HepG2 (cell line): ENCODE results near the gene KCNJ6. TPM values are rescaled to one million over a fixed set of nuclear protein-coding genes. Genes with fewer than 3 reads are reported as not detected.

Experiments used
- ATAC-seq: fragments of 200-7000 bp; cut with Tn5 transposase; 3 replicates; pipeline ENCODE4 v1.9.1; 2020; ENCODE audit warnings: mild to moderate bottlenecking, moderate library complexity
- BruUV-seq: library from RNA; stranded (reverse); fragments of 400-500 nt; replicated peaks from 2 replicates; lab custom pipeline; 2021; lab: Mats Ljungman, UMichigan
- CTCF ChIA-PET: fragments of 300-600 bp; formaldehyde crosslinking; extraction: SDS; loops from one replicate; lab custom pipeline; 2021; ENCODE audit warnings: low total read pairs, inconsistent platforms, low intra/inter-chr PET ratio; lab: Yijun Ruan, JAX
- POLR2A ChIA-PET: fragments of 350-600 bp; sonication (Branson Sonifier 250); formaldehyde crosslinking; loops from one replicate; lab custom pipeline; 2020; ENCODE audit warnings: antibody characterized with exemption, inconsistent platforms; lab: Yijun Ruan, JAX
- DNase-seq: peaks from one replicate; pipeline ENCODE4 v3.0.0-alpha.2; 2015; ENCODE audit warnings: low spot score
- FAIRE-seq: peaks from 3 replicates; lab custom pipeline; 2011; peaks lifted over from hg19 to GRCh38; lab: Jason Lieb, UNC
- H2AFZ ChIP-seq: one replicate; pipeline ENCODE4 v1.6.1; 2011; ENCODE audit warnings: low read length, inconsistent platforms
- H3K27ac ChIP-seq: fragments of 300-600 bp; 3 replicates; pipeline ENCODE4 v1.8.0; 2011; ENCODE audit warnings: mixed run types, mild to moderate bottlenecking, mixed read lengths, low read length, inconsistent platforms; ENCODE audit not compliant: insufficient read depth; ENCODE audit errors: extremely low read length
- H3K27me3 ChIP-seq, 2 experiments: fragments of 200-600 bp in 1 of 2; 2 replicates in 1 of 2; 3 replicates in 1 of 2; pipeline versions ENCODE4 v1.6.0 to v1.8.0; 2011; ENCODE audit warnings: low read length in 2 of 2, mild to moderate bottlenecking in 2 of 2, moderate library complexity in 2 of 2, inconsistent platforms in 1 of 2; ENCODE audit not compliant: insufficient read depth in 2 of 2, control insufficient read depth in 1 of 2
- H3K36me3 ChIP-seq, 2 experiments: fragments of 200-600 bp in 1 of 2; replicated peaks in 1 of 2; 2 replicates in 1 of 2; 3 replicates in 1 of 2; pipeline versions ENCODE4 v1.5.1 to v1.8.0; 2011; ENCODE audit warnings: low read length in 2 of 2, inconsistent platforms in 1 of 2; ENCODE audit not compliant: insufficient read depth in 2 of 2, control insufficient read depth in 1 of 2
- H3K4me1 ChIP-seq: 2 replicates; pipeline ENCODE4 v1.5.1; 2012; ENCODE audit warnings: low read length, inconsistent platforms; ENCODE audit not compliant: insufficient read depth
- H3K4me2 ChIP-seq: 2 replicates; pipeline ENCODE4 v1.6.0; 2011; ENCODE audit warnings: low read depth, low read length, inconsistent platforms
- H3K4me3 ChIP-seq, 3 experiments: fragments of 200-600 bp in 1 of 3; sonication (generic), shearing (Covaris generic) in 1 of 3; replicated peaks in 1 of 3; 2 replicates each; pipeline ENCODE4 v1.5.1; 2011 to 2016; ENCODE audit warnings: low read length in 3 of 3, inconsistent platforms in 2 of 3, low read depth in 2 of 3, mild to moderate bottlenecking in 2 of 3, control low read depth in 1 of 3, mixed read lengths in 1 of 3; ENCODE audit not compliant: insufficient read depth in 1 of 3
- H3K79me2 ChIP-seq: one replicate; pipeline ENCODE4 v1.6.1; 2011; ENCODE audit warnings: low read length, inconsistent platforms; ENCODE audit not compliant: insufficient read depth
- H3K9ac ChIP-seq: 2 replicates; pipeline ENCODE4 v1.6.0; 2011; ENCODE audit warnings: mild to moderate bottlenecking, low read depth, low read length, inconsistent platforms; ENCODE audit not compliant: insufficient read depth
- H3K9me3 ChIP-seq: 2 replicates; pipeline ENCODE4 v1.5.1; 2012; ENCODE audit warnings: mild to moderate bottlenecking, low read length
- H4K20me1 ChIP-seq: 2 replicates; pipeline ENCODE4 v1.6.0; 2011; ENCODE audit warnings: inconsistent platforms, mild to moderate bottlenecking, low read length, moderate library complexity; ENCODE audit not compliant: insufficient read depth
- BCL6 ChIP-seq: IDR thresholded peaks from 2 replicates; pipeline ENCODE4 v1.6.1; 2016; ENCODE audit warnings: missing genetic modification reagents, missing compliant biosample characterization
- CBX1 ChIP-seq: IDR thresholded peaks from one replicate; pipeline ENCODE4 v1.6.1; 2016; ENCODE audit warnings: antibody characterized with exemption, low read depth
- FOSL2 ChIP-seq: sonication (generic); formaldehyde crosslinking; IDR thresholded peaks from 2 replicates; pipeline ENCODE4 v1.4.0; 2020; ENCODE audit warnings: missing genetic modification reagents
- HHEX ChIP-seq: IDR thresholded peaks from 2 replicates; pipeline ENCODE4 v1.6.1; 2016; ENCODE audit warnings: control low read depth
- RNF2 ChIP-seq: fragments of 450-650 bp; conservative IDR thresholded peaks from 2 replicates; pipeline ENCODE4 v1.6.1; 2016; ENCODE audit warnings: low read depth
- TFAP4 ChIP-seq: sonication (generic); IDR thresholded peaks from 2 replicates; pipeline ENCODE4 v1.6.1; 2016; ENCODE audit warnings: low read depth, borderline replicate concordance
- ZNF546 ChIP-seq: sonication (generic); formaldehyde crosslinking; conservative IDR thresholded peaks from 2 replicates; pipeline ENCODE4 v1.8.1; 2023; ENCODE audit warnings: mild to moderate bottlenecking, missing genetic modification reagents
- WGBS: methylation state at CpG from one replicate; pipeline ENCODE4 v1.1.6; 2017; ENCODE audit warnings: low lambda C conversion rate; 5-methylcytosine and 5-hydroxymethylcytosine counted together
- in situ Hi-C: cut with HindIII; loops from 2 replicates; pipeline ENCODE4 v1.10.0; 2017; ENCODE audit warnings: low pct_unique_long_range_greater_than_20kb; ENCODE audit not compliant: extremely low pct_ligation_motif_present
- intact Hi-C: fragments of 100-400 bp; cut with micrococcal nuclease; formaldehyde crosslinking; loops from one replicate; pipeline ENCODE4 v1.10.0; 2022; ENCODE audit not compliant: unreplicated experiment
- polyA plus RNA-seq, 8 experiments: library from polyadenylated mRNA; depleted of rRNA in 3 of 8; stranded (reverse) in 7 of 8; unstranded in 1 of 8; fragments of >200 nt; fragmentation: Illumina TruSeq in 4 of 8; extraction: Trizol in 4 of 8; gene quantifications; 2 replicates each; pipeline versions ENCODE4 v1.2.1 to v1.2.3, GENCODE V29; 2011 to 2016; ENCODE audit warnings: low read depth in 4 of 8, missing spikeins in 1 of 8, mixed read lengths in 1 of 8; ENCODE audit not compliant: insufficient read depth in 1 of 8
- total RNA-seq, 5 experiments: library from RNA; depleted of rRNA; stranded (reverse); fragments of >200 nt; fragmentation: Illumina TruSeq; extraction: Trizol; gene quantifications; 2 replicates each; pipeline ENCODE4 v1.2.3, GENCODE V29; 2016; ENCODE audit warnings: low read depth in 1 of 5
- TF ChIP-seq, protein P1 (sequence below): sonication (generic); formaldehyde crosslinking; IDR thresholded peaks from 2 replicates; pipeline ENCODE4 v1.5.0; 2020; ENCODE audit warnings: mild to moderate bottlenecking, missing genetic modification reagents, borderline replicate concordance
- TF ChIP-seq, protein P2 (sequence below): fragments of 450-650 bp; IDR thresholded peaks from 2 replicates; pipeline ENCODE4 v1.6.1; 2017; ENCODE audit warnings: mild to moderate bottlenecking

KCNJ6 gene
- total and polyA plus RNA-seq, 2 of the 13 experiments (the other 11 are each of a cell fraction or from before 2014, with no cell fraction given) = not detected

DNA sequence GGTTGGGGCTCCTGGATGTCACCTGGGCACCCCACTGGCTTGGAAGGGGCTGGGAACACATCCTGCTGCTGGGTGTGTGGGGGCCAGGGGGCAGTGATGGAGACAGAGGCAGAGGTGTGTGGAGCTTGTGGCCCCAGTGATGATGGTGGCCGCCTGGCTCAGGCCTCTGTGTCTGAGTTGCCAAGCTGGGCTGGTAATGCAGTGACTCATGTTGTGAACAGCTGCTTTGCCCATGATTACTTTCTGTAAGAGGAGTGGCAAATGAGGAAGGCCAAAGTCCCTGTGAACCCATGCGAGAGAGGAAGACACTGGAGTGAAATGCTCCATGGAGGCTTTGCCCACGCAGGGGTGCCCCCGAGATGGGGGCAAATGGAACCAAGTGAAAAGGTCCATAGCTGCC lies 86.8 kb downstream of the KCNJ6 start:
- Histone ChIP-seq H3K4me2 (0 out of 2 replicates have a peak overlapping the region, but pooled peaks have one; percentile 27), H3K9ac (no peak overlapping the region)
- BruUV-seq = no TSS peak
- ATAC-seq (peak; percentile 79), DNase-seq (peak; percentile 23)
- no peak for TF ChIP-seq BCL6 (CRISPR knock-in tag)
- TF ChIP-seq TFAP4 = peak; percentile 43; the same call in 1 of the 2 replicates
- no peak for TF ChIP-seq HHEX (CRISPR knock-in tag)
- TF ChIP-seq CBX1 = no peak
- TF ChIP-seq FOSL2 (CRISPR knock-in tag) = peak; percentile 61
- TF ChIP-seq, all 625 proteins: peak for 2
- Histone ChIP-seq H3K4me3 (no peak overlapping the region), H3K9me3 (no peaks in the 10 kb centered on the region), H3K36me3 (no peaks in the 10 kb centered on the region), H3K27ac (no peak overlapping the region), H3K79me2 (no peaks in the 10 kb centered on the region), H4K20me1 (no peaks in the 10 kb centered on the region), H2AFZ (no peak overlapping the region), H3K27me3 (no peaks in the 10 kb centered on the region; a peak in 1 of 5 replicates), H3K4me1 (peaks cover 20% of the 10 kb centered on the region)
- in situ Hi-C loops (no loop called here), intact Hi-C loops (no loop called here)
- WGBS = 0% methylated on average over 4 of the region's 4 CpGs
- no peak for FAIRE-seq
- CTCF ChIA-PET = no interaction called here
- POLR2A ChIA-PET = no interaction called here

DNA sequence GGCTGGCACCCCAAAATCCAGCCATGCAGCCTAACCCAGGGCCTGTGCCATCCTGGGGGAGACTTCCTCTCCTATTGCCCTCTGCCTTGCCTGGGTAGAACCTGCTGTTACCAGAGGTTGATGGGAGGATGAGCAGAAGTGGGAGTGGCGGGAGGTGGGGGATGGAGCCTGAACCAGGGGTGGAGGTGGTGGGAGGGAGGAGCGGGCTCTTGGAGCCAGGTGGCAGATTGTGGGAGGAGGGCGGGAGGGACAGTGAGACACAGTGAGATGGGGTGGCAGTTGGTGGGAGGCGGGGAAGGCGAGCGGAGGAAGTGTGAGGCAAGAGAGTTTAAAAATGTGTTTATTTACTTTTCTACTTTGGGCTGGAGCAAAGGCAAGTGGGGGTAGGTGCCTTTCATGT lies 87.3 kb downstream of the KCNJ6 start:
- ChIA-PET CTCF (no interaction called here), POLR2A (no interaction called here)
- in situ Hi-C loops (no loop called here), intact Hi-C loops (no loop called here)
- ATAC-seq = peak; percentile 35; the same call in 2 of the 3 replicates
- no peaks in the 10 kb centered on the region for H3K36me3 ChIP-seq
- H3K27me3 ChIP-seq = no peaks in the 10 kb centered on the region; a peak in 1 of 5 replicates
- no peaks in the 10 kb centered on the region for H4K20me1 ChIP-seq
- H3K9ac ChIP-seq = no peak overlapping the region
- DNase-seq = no peak
- no peak overlapping the region for H2AFZ ChIP-seq
- H3K4me3 ChIP-seq = no peak overlapping the region
- TF ChIP-seq, protein P1, sequence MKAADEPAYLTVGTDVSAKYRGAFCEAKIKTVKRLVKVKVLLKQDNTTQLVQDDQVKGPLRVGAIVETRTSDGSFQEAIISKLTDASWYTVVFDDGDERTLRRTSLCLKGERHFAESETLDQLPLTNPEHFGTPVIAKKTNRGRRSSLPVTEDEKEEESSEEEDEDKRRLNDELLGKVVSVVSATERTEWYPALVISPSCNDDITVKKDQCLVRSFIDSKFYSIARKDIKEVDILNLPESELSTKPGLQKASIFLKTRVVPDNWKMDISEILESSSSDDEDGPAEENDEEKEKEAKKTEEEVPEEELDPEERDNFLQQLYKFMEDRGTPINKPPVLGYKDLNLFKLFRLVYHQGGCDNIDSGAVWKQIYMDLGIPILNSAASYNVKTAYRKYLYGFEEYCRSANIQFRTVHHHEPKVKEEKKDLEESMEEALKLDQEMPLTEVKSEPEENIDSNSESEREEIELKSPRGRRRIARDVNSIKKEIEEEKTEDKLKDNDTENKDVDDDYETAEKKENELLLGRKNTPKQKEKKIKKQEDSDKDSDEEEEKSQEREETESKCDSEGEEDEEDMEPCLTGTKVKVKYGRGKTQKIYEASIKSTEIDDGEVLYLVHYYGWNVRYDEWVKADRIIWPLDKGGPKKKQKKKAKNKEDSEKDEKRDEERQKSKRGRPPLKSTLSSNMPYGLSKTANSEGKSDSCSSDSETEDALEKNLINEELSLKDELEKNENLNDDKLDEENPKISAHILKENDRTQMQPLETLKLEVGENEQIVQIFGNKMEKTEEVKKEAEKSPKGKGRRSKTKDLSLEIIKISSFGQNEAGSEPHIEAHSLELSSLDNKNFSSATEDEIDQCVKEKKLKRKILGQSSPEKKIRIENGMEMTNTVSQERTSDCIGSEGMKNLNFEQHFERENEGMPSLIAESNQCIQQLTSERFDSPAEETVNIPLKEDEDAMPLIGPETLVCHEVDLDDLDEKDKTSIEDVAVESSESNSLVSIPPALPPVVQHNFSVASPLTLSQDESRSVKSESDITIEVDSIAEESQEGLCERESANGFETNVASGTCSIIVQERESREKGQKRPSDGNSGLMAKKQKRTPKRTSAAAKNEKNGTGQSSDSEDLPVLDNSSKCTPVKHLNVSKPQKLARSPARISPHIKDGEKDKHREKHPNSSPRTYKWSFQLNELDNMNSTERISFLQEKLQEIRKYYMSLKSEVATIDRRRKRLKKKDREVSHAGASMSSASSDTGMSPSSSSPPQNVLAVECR (CRISPR knock-in tag) = no peak
- TF ChIP-seq, protein P2, sequence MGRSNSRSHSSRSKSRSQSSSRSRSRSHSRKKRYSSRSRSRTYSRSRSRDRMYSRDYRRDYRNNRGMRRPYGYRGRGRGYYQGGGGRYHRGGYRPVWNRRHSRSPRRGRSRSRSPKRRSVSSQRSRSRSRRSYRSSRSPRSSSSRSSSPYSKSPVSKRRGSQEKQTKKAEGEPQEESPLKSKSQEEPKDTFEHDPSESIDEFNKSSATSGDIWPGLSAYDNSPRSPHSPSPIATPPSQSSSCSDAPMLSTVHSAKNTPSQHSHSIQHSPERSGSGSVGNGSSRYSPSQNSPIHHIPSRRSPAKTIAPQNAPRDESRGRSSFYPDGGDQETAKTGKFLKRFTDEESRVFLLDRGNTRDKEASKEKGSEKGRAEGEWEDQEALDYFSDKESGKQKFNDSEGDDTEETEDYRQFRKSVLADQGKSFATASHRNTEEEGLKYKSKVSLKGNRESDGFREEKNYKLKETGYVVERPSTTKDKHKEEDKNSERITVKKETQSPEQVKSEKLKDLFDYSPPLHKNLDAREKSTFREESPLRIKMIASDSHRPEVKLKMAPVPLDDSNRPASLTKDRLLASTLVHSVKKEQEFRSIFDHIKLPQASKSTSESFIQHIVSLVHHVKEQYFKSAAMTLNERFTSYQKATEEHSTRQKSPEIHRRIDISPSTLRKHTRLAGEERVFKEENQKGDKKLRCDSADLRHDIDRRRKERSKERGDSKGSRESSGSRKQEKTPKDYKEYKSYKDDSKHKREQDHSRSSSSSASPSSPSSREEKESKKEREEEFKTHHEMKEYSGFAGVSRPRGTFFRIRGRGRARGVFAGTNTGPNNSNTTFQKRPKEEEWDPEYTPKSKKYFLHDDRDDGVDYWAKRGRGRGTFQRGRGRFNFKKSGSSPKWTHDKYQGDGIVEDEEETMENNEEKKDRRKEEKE = no peak
- TF ChIP-seq ZNF546 (CRISPR knock-in tag) = no peak
- no peak for TF ChIP-seq RNF2
- no TSS peak for BruUV-seq
- no peak overlapping the region for H3K4me2 ChIP-seq
- H3K9me3 ChIP-seq = no peaks in the 10 kb centered on the region
- no peak for FAIRE-seq
- no peak overlapping the region for H3K27ac ChIP-seq
- no peaks in the 10 kb centered on the region for H3K79me2 ChIP-seq
- 9% methylated on average over 6 of the region's 6 CpGs for WGBS
- peaks cover 20% of the 10 kb centered on the region for H3K4me1 ChIP-seq
